Activated CD4-positive, alpha-beta T cell treated with anti-CD3 and anti-CD28 coated beads for 4 hours (primary cell): Measurements from ENCODE around the gene SETSIP.
"Not testable (repeated sequence)": the region's sequence is repeated elsewhere in the genome, so short reads cannot be mapped to it uniquely, and the experiment has no call there.

ENCODE experiments used
- DNase-seq, 2 donors: peaks; one replicate each; pipeline ENCODE4 v3.0.0-alpha.2; 2020

Gene SETSIP, protein sequence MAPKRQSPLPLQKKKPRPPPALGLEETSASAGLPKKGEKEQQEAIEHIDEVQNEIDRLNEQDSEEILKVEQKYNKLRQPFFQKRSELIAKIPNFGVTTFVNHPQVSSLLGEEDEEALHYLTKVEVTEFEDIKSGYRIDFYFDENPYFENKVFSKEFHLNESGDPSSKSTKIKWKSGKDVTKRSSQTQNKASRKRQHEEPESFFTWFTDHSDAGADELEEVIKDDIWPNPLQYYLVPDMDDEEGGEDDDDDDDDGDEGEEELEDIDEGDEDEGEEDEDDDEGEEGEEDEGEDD

DNA sequence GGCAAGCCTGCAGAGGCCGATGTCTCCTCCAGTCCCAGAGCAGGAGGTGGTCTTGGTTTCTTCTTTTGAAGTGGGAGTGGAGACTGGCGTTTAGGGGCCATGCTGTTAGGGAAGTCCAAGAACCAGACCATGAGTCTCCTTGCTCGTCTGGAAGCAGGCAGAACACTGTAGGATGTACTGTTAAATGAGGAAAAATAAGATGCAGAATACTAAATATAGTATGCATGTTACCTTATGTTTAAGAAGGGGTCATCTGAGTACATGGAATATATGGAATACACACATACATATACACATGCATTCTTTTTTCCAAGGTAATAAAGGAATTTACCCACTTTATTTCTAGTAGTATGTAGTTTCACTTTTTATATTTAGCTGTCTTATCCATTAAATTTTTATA, at the start of gene SETSIP:
SETSIP (minus strand) TSS at position 101 of the 400 bp plus-strand sequence; CDS start at position 101, 0 bp downstream.
- DNase-seq, result no peak

DNA sequence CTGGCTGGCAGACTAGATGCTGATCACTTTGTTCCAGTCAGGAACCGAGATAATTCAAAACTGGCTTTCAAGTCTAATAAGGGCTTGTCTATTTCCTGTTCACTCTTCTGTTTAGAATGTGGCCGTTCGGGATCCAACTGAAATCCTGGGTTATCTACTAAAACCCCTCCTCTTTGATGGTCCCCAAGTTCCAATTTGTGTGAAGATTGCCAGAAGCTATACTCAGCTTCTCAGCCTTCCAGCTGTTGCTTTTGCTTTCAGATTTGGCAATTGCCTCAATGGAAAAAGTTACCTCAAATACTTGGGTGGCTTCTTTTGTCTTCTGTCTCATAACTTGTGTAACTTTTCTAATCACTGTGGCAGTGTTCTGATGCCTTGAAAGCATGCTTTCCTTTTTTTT, 48.7 kb upstream of the SETSIP start:
- DNase-seq, result no peak

DNA sequence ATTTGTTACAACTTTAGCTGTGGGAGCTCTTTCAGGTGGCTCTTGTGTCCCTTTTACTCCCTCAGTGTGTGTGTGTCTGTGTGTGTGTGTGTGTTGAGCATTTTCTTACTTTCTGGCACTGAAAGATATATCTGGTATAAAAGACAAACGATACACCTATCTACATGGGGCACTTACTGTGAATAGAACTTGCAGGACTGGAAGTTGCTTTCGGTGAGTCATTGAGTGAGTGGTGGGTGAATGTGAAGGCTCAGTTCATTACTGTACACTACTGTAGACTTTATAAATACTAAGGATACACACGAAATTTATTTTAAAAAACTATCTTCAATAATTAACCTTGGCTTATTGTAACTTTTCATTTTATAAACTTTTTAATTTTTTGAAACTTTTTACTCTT, 43.6 kb upstream of the SETSIP start:
- no peak for DNase-seq

DNA sequence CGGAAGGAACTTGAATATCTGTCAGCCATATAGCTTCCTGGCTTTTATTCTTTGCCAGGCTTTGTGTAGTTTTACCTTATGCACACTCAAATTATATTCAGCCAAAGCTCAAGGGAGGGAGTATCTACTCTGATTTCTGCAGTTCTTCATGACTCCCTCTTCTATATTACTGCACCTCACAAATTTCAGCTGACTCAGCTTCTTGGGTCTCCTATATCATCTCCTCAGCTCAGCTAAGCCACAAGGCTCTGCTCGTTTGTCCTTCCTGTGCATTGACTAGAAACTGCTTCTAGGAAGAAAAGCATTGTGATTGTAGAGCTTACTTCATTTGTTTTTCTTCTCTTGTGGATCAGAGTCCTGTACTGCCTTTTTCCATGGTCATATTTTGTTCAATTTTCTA, 42.3 kb upstream of the SETSIP start:
- no peak for DNase-seq

DNA sequence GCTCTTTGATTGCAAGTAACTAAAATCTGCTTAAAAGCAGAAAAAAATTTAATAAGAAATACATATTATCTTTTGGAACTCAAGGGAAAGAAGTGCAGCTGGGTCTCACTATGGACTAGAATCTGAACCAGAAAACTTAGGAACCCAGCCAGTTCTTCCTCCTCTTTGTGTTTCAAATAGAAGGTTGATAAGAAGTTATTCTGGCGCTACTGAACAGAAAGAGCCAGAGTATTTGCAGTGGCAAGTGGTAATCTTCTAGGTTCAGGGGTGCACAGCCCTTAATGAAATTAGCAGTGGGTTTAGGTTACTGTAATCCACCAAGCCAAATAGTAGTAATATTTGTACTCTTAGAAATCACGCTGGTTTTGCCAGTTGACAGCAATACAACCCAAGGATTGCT, 33.4 kb upstream of the SETSIP start:
- no peak for DNase-seq

DNA sequence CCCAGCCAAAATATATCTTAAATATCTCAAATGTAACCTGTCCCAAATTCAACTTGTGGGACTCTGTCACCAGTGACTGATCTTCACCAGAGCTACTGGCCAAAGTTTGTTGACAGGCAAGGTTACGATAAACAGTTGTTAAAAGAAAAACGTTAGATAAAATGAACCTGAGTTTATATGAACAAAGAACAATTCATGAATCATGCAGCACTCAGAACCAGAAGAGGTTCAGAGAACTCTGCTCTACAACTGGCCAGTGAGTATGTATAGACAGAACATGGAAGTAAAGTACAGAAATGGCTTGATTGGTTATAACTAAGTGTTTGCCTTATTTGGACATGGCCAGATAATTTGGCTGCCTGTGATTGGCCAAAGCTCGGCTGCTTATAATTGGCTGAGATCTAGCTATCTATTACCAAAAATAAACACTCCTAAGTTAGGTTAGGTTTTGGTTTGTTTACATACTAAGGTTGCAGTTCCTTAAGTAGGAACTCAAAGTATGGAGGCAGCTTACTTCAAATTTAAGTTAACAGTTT, 30.4 kb upstream of the SETSIP start:
- no peak for DNase-seq

DNA sequence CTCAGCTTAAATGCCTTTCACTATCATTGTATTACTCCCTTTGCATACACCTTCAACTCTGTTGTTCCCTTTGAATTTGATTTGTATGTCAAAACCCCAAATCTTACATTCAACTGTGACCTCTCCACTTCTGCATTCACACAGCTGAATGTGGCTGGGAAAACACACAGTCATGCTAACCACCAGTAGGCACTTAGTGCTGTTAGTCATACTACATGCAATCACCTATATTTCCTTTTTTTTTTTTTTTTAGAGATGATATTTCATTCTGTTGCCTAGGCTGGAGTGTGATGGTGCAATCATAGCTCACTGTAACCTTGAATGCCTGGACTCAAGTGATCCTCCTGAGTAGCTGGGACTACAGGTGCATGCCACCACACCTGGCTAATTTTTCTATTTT, 21.1 kb upstream of the SETSIP start:
- DNase-seq, result no peak

DNA sequence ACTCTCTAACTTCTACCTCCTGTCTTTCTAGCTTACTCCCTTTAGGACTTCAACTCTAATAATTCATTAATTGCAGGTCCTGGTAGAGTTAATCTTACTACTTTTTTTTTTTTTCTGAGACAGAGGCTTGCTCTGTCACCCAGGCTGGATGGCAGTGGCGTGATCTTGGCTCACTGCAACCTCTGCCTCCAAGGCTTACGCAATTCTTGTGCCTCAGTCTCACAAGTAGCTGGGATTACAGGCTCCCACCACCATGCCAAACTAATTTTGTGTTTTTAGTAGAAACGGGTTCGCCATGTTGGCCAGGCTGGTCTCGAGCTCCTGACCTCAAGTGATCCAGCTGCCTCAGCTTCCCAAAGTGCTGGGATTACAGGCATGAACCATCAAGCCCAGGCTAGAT, 20.7 kb upstream of the SETSIP start:
- no peak for DNase-seq

DNA sequence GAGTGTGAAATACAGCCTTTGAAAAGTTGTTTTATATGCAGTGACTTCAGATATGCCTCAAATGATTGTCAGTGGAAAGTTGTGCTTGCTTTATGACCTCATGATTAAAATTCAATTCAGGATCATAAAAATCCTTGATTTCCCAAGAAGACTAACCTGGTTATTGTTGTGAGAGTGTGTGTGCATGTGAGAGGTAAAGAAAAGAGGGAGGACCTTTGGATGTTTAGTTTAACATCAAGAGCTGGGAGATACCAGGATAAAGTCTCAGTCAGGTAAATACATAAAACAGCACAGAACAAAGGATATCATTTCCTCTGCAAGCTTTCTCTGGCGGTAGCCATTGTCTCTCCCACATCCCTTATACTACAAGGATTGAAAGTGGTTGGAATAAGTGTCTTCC, 19.4 kb upstream of the SETSIP start:
- no peak for DNase-seq

DNA sequence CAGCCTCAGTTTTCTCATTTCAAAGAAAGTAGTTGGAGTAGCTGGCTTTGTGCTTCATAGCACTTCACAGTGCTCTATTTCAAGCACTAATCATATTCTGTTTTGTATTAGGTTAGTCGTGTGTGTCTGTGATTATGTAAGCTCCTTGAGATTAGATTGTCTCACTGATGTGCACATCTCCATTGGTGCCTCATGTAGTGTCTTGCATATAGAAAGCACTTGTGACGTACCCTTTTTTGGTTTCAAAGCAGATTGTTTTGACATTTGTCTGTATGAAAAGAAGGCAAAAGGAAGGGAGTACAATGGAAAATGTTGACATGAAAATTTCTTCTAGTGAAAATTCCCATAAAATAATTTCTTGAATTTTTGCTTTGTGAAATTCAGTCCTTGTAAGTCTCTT, 18.9 kb upstream of the SETSIP start:
- DNase-seq, result no peak

DNA sequence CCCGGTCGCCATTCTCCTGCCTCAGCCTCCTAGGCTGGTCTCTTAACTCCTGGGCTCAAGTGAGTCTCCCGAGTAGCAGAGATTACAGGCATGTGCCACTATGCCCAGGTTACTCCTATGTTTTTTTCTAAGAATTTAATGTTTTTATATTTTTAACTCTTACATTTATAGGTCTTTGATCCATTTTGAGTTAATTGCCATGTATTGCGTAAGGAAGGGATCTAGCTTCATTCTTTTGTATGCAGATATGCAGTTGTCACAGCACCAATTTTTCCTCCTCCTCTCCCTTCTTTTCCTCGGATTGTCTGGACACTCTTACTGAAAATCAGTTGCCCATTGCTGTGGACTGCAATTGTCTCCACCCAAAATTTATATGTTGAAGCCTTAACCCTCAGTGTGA, 16.4 kb upstream of the SETSIP start:
- DNase-seq, result no peak

DNA sequence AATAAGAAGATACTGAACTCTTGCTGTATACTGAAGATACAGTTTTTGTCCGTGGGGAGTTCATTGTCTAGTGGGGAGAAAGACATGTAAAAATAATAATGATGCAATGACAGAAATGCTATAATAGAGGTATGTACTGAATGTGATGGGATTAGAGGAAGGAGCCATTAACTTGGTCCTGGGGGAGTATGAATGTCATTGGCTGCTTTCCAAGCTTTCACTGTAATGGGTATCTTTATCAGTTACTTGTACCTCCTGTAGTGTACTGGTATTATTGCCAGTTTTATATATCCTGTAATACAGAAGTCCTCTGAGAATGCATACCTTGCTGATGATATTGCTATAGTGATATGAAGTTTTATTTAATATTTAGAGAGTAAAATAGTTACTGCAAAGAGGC, 12.3 kb upstream of the SETSIP start:
- no peak for DNase-seq

DNA sequence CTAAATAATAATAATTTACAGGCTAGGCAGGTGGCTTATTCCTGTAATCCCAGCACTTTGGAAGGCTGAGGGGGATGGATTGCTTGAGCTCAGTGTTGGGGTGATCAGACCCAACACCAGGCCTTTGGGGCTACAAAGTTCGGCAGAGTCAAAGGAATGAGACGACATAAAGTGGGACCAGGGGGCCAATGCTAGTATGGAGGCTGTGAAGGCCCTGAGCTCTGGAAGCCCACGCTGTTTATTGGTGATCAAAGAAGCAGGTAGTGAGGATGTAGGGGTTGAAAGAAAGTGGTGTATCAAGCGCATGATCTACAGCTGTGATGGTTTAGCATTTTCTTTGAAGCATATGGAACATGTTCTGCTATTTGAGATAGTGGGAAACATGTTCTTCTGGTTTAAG, 10.5 kb upstream of the SETSIP start:
- no peak for DNase-seq

DNA sequence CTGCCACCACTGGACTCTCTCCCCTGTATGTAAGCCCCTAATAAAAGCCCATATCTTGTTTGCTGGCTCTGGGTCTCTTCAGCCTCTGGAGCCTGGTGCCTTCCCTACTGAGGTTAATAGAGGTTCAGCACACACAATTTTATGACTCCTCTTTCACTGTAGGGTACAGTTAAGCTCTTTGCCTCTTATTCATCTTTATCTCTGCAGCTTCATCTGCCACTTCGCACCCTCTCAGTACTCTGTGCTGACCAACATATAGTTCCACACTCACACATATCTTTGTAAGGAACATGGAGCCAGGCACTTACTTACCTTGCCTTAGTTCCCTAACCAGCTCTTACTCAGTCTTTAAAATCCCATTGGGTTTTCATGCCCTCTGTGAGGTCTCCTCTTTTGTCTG, 9.4 kb upstream of the SETSIP start:
- DNase-seq, result no peak

DNA sequence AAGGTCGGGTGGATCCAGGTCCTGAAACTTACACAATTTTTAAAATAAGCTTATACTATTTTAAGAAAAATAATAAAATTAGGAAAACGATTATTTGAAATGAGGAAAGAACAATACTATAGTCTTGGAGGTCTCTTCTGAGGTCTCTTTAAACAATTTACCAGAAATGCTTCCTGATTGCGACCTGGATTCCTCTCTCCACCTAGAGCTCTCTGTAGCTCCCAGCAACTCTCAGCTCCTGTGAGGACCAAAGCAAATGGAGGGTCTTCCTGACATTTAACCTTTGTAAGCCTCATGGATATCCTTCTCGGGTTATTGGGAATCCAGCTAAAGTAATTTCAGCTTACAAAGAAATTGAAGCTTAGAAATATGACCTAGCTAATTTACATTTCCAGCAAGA, 5.8 kb upstream of the SETSIP start:
- no peak for DNase-seq

DNA sequence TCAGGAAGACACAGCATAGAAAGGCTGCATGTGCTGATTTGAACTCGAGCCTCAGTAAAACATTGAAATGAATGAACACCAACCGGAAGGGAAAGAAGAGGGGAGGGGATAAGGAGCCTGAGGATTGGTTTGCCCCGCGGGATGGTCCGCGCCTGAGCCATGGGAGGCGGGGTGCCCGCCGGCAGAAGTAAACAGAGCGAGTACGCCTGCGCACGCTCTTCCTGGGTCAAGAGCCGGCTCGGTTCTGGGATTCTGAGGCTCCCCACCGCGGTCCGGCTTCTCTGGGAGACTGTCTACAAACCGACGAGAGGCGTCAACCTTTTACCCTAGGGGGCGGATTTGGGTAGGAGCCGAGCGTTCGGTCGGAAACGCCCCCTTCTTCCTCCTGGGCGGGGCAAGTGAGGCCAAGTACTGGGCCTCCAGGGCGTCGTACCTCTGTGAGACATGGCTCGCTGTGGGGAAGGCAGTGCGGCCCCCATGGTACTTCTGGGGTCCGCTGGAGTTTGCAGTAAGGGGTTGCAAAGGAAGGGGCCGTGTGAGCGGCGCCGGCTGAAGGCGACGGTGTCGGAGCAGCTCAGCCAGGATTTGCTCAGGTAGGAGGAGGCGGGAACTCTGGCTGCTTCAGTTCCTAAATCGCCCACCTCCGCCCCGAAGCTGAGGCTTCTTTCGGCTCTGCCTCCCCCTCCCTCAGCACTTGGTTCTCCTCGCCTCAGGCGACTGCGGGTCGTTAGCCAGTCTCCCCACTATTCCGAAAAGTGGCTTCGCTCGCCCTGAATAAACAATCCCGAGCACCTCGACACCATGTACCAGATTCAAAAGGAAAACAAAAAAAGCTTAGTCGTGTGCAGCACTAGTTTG, 5.1 kb upstream of the SETSIP start, which contains the start of gene BTBD8:
BTBD8 (plus strand) TSS at position 218 of the 858 bp plus-strand sequence; CDS start at position 445, 227 bp downstream.
- peak; percentile 80 to 87 for DNase-seq

DNA sequence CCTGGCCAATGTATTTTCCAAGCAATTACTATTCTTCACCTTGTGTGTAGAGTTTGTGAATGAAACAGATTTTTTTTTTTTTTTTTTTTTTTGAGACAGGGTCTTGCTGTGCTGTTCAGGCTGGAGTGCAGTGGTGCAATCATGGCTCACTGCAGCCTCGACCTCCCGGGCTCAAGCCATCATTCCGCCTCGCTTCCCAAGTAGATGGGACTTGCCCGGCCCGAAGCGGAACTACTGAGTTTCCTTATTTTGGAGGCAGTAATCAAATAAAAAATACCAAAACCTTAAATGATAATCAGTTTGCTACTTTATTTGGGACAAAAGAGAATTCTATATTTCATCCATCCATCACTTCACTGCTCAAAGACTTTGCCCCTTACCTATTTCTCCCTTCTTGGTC, 4.2 kb upstream of the SETSIP start:
- no peak for DNase-seq

DNA sequence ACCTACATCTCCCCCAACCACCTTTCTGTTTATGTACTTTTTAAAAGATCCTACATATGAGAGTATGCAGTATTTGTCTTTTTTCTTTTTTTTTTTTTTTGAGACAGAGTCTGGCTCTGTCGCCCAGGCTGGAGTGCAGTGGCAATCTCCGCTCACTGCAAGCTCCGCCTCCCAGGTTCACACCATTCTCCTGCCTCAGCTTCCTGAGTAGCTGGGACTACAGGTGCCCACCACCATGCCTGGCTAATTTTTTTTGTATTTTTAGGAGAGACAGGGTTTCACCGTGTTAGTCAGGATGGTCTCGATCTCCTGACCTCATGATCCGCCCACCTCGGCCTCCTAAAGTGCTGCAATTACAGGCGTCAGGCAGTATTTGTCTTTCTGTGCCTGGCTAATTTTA, 2.9 kb upstream of the SETSIP start:
- DNase-seq, result not testable (repeated sequence)

DNA sequence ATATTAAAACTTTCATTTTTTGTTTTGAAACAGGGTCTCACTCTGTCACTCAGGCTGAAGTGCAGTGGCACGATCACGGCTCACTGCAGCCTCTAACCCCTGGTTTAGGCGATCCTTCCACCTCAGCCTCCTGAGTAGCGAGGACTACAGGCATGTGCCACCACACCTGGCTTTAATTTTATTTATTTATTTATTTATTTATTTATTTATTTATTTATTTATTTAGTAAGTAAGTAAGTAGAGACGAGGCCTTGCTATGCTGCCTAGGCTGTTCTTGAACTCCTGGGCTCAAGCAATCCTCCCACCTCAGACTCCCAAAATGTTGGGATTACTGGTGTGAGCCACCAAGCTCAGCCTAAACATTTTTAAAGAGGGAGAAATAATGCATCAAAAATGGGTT, 1.2 kb upstream of the SETSIP start:
- no peak for DNase-seq

DNA sequence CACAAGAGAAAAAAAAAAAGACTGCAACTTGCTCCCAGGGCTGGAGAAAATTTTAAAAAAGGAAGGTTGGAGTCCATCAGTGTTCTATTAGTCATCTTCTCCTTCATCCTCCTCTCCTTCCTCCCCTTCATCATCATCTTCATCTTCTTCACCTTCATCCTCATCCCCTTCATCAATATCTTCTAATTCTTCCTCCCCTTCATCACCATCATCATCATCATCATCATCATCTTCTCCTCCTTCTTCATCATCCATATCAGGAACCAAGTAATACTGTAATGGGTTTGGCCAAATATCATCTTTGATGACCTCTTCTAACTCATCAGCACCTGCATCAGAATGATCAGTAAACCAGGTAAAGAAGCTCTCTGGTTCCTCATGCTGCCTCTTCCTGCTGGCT, 765 bp downstream of the SETSIP start:
- not testable (repeated sequence) for DNase-seq

DNA sequence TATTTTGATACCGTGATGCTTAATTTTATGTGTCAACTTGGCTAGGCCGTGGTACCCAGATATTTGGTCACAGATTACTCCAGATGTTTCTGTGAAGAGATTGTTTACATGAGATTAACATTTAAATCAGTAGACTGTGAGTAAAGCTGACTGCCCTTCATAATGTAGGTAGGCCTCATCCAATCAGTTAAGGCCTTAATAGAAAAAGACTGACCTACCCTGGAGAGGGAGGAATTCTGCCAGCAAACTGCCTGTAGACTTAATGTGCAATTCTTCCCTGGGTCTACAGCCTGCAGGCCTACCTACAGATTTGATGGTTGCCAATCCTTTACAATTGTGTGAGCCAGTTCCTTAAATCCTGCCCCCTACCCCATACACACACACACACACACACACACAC, 4.3 kb downstream of the SETSIP start:
- DNase-seq, result no peak

DNA sequence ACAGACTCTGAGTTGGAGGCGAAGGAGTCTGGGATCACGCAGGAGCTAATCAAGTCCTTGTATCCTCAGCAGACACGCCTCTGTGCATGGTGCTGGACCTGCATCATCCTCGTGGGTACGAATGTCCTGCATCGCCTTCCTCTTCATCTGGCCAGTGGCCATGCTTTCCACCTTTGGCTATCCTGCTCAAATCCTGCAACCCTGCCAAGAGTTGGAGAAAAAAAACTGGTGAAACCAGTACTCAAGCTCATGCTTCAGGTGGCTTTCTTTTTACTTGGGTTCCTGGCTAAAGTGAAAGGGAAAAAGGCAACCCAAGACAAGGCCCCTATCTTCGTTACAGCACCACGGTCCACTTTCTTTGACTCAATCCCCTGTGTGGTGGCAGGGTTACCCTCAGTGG, 8.9 kb downstream of the SETSIP start:
- DNase-seq, result no peak

DNA sequence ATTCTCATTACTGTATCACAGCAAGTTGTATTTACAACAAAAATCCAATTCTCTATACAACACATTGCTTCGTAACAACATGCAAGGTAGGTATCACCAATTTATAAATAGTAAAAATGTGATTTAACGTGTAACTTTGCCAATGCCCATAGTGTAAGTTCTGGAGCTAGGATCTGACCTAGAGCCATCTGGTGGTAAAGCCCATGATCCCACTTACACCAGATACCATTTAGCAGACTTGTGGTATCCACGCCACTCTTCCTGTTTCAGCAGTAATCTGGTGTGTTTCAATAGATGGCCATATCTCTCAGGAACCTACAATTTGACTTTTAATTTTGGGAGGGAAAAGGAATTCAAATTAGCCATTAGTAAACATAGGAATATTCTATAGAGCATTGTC, 10.2 kb downstream of the SETSIP start:
- DNase-seq, result no peak

DNA sequence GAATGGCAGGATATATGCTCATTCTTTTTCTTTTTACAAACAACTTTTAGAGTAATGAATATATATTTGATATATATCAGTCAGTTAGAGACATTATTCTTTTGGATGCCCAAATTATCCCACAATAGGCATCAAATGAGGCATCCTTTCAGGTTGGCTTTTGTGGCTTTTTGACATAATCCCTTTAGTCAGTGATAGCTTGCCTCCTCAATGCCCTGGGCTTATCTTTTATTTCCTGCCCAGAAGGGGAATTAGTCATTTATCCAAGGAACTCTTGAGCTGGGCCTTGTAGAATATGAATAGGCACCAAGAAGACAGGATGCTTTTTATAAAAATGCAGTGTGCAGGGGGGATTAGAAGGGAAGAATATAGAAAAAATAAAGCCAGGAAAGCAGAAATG, 23.3 kb downstream of the SETSIP start:
- DNase-seq, result no peak
